Muscle of leg (tissue), 11 donors: Measurements from ENCODE around the gene ATP7B. TPM values are rescaled to one million over a fixed set of nuclear protein-coding genes. Genes with fewer than 3 reads are reported as not detected.

Experiments used
- DNase-seq: peaks from one replicate; pipeline ENCODE4 v3.0.0; 2013
- H3K27ac ChIP-seq: one replicate; pipeline ENCODE4 v1.5.1; 2013; ENCODE audit warnings: mild to moderate bottlenecking, low read length, control low read depth
- H3K27me3 ChIP-seq: one replicate; pipeline ENCODE4 v1.6.1; 2013; ENCODE audit warnings: low read length; ENCODE audit not compliant: control insufficient read depth, insufficient read depth
- H3K36me3 ChIP-seq: one replicate; pipeline ENCODE4 v1.6.1; 2013; ENCODE audit warnings: low read length; ENCODE audit not compliant: control insufficient read depth, insufficient read depth
- H3K4me1 ChIP-seq: one replicate; pipeline ENCODE4 v1.6.1; 2013; ENCODE audit warnings: low read length; ENCODE audit not compliant: control insufficient read depth, insufficient read depth
- H3K4me3 ChIP-seq: one replicate; pipeline ENCODE4 v1.5.1; 2013; ENCODE audit warnings: low read length, control low read depth
- H3K9me3 ChIP-seq: replicated peaks from 2 replicates; pipeline ENCODE4 v1.6.1; 2013; ENCODE audit warnings: low read depth, low read length; ENCODE audit not compliant: control insufficient read depth
- WGBS: methylation state at CpG from one replicate; pipeline ENCODE4 v1.1.5; 2013; ENCODE audit warnings: missing lambda C conversion rate; ENCODE audit not compliant: insufficient coverage; 5-methylcytosine and 5-hydroxymethylcytosine counted together
- polyA plus RNA-seq, 8 donors: library from polyadenylated mRNA; unstranded; fragments of 120-200 nt; gene quantifications; one replicate each; pipeline versions ENCODE4 v1.2.1 to v1.2.3, GENCODE V29; 2013; ENCODE audit warnings: inconsistent platforms in 1 of 8, low replicate concordance in 1 of 8; ENCODE audit not compliant: insufficient read length in 8 of 8, insufficient read depth in 1 of 8
- total RNA-seq: library from RNA; stranded (reverse); fragments of 120-200 nt; gene quantifications from one replicate; pipeline ENCODE4 v1.2.4, GENCODE V29; 2013

ATP7B gene
- total and polyA plus RNA-seq, 9 donors, result 5.1 to 8.6 (median 7.0) TPM

DNA sequence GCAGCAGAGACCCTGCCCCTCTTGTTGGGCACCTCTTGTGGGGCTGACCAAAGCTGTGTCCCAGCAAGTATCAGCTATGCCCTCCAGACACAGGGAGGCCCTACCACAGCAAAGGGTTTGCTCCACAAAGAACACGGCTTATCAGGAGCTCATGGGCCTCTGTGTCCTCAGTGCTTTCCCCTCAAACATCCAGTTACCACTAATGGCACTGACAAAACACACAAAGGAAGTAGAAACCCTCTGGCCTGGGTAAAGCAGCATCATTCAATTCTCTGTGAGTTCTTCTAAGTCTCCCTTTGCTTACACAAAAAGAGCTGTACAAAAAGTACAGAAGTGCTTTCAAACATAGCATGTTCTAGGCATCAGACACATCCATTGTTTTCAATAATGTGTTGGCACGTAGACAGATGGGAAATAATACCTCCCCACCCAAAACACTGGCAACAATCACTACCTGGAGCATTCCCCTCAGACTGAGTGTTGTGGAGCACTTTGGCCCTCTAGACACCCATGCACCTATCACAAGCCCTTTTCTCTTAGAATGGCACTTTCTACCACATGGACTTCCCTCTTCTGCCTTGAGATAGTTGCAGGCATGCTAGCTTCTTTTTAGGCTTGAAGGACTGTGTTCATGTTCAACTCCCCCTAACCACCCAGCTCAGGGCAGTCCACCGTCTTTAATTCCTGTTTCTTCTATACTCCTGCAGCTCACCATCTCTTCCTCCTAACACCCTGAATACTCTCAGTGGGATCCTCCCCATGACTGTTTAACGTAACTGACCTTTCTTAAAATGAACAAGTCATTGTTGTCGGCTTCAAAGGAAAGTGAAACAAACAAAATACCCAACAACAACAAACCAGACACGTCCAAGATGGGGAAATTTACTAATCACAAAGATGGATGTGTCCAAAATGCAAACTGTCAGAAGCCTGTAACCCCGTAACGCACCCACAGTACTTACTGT lies 43.5 kb downstream of the ATP7B start:
- Histone ChIP-seq H3K9me3 (no peaks in the 10 kb centered on the region), H3K4me3 (no peak overlapping the region), H3K27ac (no peak overlapping the region), H3K4me1 (peaks cover 3% of the 10 kb centered on the region), H3K36me3 (peaks cover 3% of the 10 kb centered on the region), H3K27me3 (no peaks in the 10 kb centered on the region)
- 83% methylated on average over 5 of the region's 8 CpGs for WGBS
- DNase-seq, result no peak

DNA sequence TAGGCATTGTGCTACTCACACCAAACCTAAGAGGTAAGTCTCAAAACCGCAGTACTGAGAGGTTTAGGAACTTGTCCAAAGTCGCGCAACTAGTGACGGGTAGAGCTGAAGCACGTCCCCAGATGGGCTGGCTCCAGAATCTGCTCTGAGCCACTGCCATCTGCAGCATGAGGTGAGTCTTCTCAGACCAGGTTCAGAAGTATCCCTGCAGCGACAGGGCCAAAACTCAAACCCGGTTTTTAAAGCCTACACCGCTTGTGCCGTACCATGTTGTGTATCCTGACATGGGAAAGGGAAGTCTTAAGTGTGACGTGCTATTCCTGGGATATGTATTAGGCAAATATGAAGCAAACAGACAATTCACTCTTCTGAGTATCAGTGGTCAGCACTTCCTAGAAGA lies 45.1 kb downstream of the ATP7B start:
- Histone ChIP-seq H3K9me3 (no peaks in the 10 kb centered on the region), H3K27me3 (no peaks in the 10 kb centered on the region), H3K36me3 (peaks cover 3% of the 10 kb centered on the region), H3K27ac (no peak overlapping the region), H3K4me1 (peaks cover 3% of the 10 kb centered on the region), H3K4me3 (no peak overlapping the region)
- 90% methylated on average over 7 of the region's 10 CpGs for WGBS
- DNase-seq, result no peak

DNA sequence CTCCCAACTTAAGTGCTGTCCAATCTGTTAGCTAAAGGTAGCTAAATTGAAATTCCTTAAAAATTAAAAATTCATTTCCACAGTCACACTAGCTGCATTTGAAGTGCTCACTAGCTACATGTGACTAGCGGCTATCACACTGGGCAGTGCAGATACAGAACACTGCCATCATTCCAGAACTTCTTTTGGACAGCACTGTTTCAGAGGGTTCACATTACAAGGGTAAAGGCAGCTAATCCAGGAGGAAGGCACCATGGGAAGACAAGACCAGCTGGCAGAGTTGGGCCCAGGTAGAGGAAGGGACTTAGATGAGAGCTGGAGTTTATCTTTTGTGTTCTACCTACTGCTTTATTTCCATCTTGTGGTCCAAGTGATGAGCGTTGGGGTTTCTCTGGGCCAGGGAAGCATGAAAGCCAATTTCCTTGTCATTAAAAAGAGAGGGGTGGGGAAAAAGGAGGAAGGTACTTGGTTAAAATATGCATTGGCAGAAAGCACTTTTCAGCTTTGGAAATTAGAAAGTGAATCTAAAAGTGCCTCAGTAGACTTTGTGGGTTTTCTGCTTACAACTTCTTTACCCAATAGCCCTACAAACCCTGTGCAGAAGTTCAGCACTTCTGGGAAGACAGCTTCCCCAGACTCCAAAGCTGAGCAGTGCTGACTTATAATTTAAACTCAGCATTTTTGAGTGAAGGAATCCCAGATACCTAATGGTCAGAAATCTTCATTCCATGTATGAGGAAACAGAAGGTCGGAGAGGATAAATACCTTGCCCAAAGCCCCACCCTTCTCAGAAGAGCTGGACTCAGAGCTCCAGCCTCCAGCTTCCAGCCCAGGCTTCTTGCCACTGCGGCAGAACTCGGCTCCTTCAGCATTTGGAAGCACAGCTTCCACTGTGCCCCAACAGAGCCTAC lies 49.5 kb downstream of the ATP7B start:
- DNase-seq, result no peak
- no peak overlapping the region for H3K4me3 ChIP-seq
- no peaks in the 10 kb centered on the region for H3K27me3 ChIP-seq
- WGBS, result 88% methylated on average over 4 of the region's 5 CpGs
- H3K27ac ChIP-seq, result no peak overlapping the region
- peaks cover 10% of the 10 kb centered on the region for H3K4me1 ChIP-seq
- H3K36me3 ChIP-seq, result no peaks in the 10 kb centered on the region
- no peaks in the 10 kb centered on the region for H3K9me3 ChIP-seq

DNA sequence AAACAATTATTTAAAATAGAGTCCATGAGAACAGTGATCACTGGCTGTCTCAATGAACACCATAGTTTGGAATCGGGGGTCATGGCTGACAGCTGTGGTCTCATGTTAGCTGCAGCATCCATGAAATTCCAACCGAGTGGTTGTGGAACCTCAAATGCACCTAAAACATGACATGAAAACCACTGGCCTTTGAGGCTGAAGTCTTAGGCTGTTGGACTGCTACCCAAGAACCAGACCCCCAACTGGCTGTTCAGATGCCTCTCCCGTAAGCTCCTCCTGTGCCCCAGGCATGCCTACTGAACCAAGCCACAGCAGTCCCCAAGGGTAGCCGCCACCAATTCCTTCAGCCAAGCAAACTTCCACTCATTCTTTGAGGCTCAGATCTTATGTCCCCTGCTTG lies 50.5 kb downstream of the ATP7B start:
- Histone ChIP-seq H3K4me1 (peaks cover 18% of the 10 kb centered on the region), H3K9me3 (no peaks in the 10 kb centered on the region), H3K36me3 (no peaks in the 10 kb centered on the region), H3K4me3 (no peak overlapping the region), H3K27me3 (no peaks in the 10 kb centered on the region), H3K27ac (no peak overlapping the region)
- no peak for DNase-seq
- WGBS, result 92% methylated on average over 4 of the region's 4 CpGs

DNA sequence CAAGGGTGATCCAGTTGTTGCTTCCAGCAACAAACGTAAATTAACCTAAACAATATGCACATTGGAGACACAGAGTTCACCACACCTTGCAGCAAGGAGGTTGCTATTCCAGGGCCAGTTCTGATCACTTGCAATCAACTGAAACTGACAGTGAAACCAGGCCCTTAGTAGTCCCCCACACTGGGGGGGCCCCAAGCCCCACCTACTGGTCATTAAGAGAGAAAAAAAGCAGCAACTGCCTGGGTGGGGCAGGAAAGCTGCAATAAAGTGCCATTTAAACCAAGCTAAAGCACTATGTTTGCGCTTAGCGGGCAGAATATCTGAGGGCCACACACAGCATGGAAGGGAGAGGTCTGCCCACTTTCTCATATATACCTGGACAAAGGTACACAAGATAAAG lies 51.5 kb downstream of the ATP7B start:
- no peak for DNase-seq
- no CpG with 5 or more reads among the region's 3 CpGs for WGBS

DNA sequence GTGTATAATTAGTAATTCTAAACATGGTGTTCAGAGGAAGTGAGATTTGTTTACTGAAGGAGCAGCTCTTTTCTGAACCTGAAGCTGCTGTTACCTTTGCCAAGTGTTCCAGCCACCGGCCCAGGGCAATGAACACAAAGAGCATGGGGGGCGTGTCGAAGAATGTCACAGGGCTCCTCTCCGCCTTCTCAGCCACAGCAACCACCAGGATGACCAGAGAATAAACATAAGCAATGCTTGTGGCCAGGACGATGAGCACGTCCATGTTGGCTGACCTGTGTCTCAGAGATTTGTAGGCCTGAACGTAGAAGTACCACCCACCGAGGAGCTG lies 53.1 kb downstream of the ATP7B start:
- DNase-seq, result no peak
- Histone ChIP-seq H3K27ac (no peak overlapping the region), H3K36me3 (no peaks in the 10 kb centered on the region), H3K27me3 (no peaks in the 10 kb centered on the region), H3K4me3 (no peak overlapping the region), H3K4me1 (peaks cover 33% of the 10 kb centered on the region), H3K9me3 (no peaks in the 10 kb centered on the region)
- WGBS, result 89% methylated on average over 8 of the region's 8 CpGs

More for the DNA sequence above, 51.5 kb downstream of the ATP7B start:
- peaks cover 23% of the 10 kb centered on the region for H3K4me1 ChIP-seq
- H3K9me3 ChIP-seq, result no peaks in the 10 kb centered on the region
- no peaks in the 10 kb centered on the region for H3K27me3 ChIP-seq
- H3K36me3 ChIP-seq, result no peaks in the 10 kb centered on the region
- no peak overlapping the region for H3K27ac ChIP-seq
- H3K4me3 ChIP-seq, result no peak overlapping the region

DNA sequence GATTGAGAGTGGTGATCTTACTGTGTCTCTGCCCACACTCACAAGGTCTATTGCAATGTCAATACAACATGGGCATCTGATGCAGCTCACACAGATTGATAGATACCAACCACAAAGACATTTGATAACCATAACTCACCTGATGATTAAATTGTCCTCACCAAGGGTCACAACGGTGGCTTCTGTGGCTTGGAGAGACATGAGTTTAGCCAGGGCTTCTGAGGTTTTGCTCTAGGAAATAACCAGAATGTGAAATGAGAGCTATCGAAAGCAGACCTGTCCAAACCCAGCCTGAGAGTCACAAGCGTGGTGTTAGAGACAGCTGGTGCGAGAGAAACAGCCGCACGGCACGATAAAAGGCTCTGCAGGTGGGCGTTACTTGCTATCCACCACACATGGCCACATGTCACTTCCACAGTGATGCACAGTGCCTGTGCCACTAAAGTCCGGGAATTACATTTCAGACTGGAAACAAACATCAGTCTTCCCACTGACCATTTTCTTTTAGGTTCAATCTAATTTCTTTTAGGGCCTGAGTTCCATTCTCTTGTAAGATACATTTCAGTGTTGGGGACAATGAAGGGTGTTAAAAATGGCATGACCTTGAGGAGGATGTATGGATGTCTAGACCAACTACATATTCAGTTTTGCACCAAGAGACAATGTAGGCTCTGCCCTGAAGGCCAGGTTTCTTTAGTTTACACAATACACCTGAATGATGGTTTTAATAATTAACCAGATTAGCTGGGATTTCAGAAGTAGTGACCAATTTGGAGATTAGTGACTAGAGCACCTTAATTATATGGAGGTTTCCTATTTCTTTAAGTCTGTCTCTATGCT lies 53.7 kb downstream of the ATP7B start:
- DNase-seq, result no peak
- H3K36me3 ChIP-seq, result no peaks in the 10 kb centered on the region
- no peaks in the 10 kb centered on the region for H3K9me3 ChIP-seq
- H3K4me3 ChIP-seq, result no peak overlapping the region
- peaks cover 33% of the 10 kb centered on the region for H3K4me1 ChIP-seq
- 78% methylated on average over 8 of the region's 9 CpGs for WGBS
- H3K27ac ChIP-seq, result no peak overlapping the region
- no peaks in the 10 kb centered on the region for H3K27me3 ChIP-seq

DNA sequence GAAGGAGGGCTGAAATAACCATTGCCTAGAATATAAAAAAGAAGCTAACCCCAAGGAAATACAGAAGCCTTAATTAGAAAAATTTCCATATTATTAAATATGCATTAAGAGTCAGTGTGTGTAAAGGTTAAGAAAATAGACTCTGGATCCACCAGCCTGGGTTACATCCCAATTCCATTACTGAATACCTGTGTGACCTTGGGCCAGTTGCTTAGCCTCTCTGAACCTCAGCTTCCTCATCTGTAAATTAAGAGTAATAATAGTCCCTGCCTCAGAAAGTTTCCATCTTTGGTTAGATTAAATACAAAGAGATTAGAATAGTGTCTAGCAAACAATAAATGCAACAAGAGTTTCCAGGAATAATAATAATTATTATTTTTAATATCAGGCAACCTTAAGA lies 54.5 kb downstream of the ATP7B start:
- Histone ChIP-seq H3K27me3 (no peaks in the 10 kb centered on the region), H3K9me3 (no peaks in the 10 kb centered on the region), H3K36me3 (no peaks in the 10 kb centered on the region), H3K4me1 (peaks cover 33% of the 10 kb centered on the region), H3K27ac (no peak overlapping the region), H3K4me3 (no peak overlapping the region)
- no peak for DNase-seq

DNA sequence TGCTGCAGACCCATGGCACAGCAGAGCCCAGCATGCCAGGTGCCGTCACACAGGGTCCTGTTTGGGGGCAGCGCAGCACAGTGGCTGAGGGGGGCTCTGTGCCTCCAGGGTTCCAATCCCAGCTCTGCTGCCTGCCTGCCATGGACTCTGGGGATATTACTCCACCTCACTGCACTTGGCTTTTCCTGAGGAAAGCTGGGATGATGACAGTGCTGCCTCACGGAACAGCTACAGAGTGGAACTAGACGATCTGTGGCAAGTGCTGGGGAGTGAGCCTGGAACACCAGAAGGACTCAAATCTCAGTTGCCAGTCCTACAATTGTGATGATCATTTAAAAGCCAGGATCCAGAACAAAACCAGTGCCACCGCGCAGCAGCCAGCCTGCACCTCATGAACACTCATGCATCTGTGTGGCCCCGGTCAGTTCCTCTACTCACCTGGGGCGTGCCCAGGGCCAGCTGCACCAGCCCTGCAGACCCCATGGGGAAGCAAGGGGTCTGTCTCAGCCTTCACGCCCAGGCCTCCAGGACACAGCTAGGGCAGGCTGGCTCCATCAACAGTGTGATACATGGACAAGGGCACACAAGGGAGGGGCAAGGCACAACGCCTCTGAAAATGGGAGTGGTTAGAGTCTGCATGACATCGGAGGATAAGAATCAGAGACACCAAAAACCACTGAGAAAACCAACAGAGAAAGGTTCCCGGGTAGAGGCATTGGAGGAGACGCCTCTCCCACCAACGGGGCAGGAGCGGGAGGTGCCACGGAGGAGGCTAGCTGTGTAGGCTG lies 55.2 kb downstream of the ATP7B start:
- DNase-seq, result no peak
- no peaks in the 10 kb centered on the region for H3K27me3 ChIP-seq
- no peak overlapping the region for H3K4me3 ChIP-seq
- peaks cover 33% of the 10 kb centered on the region for H3K4me1 ChIP-seq
- 78% methylated on average over 10 of the region's 16 CpGs for WGBS
- H3K9me3 ChIP-seq, result no peaks in the 10 kb centered on the region
- H3K36me3 ChIP-seq, result no peaks in the 10 kb centered on the region
- H3K27ac ChIP-seq, result peak overlapping the region; percentile 74
